Fibroblast of the aortic adventitia (primary cell): ENCODE measurements around the gene HMMR. TPM values are rescaled to one million over a fixed set of nuclear protein-coding genes. Genes with fewer than 3 reads are reported as not detected.
"Not testable (repeated sequence)": the region's sequence is repeated elsewhere in the genome, so short reads cannot be mapped to it uniquely, and the experiment has no call there.

Experiments
- DNase-seq: peaks from one replicate; pipeline ENCODE4 v3.0.0-alpha.2; 2010; ENCODE audit warnings: low read depth
- H3K4me3 ChIP-seq: 2 replicates; pipeline ENCODE4 v1.5.1; 2011; ENCODE audit warnings: low read depth, mild to moderate bottlenecking, control low read depth, low read length, moderate library complexity
- CTCF ChIP-seq: IDR thresholded peaks from 2 replicates; pipeline ENCODE4 v1.5.1; 2011; ENCODE audit warnings: mild to moderate bottlenecking, low read length, control low read depth, inconsistent platforms; ENCODE audit not compliant: insufficient read depth
- small RNA-seq: library from RNA; depleted of rRNA; stranded (forward); fragments of <200 nt; gene quantifications from one replicate; pipeline ENCODE3, GENCODE V24; 2012
- total RNA-seq: library from RNA; depleted of rRNA; stranded (reverse); fragments of >200 nt; gene quantifications from 2 replicates; pipeline ENCODE4 v1.2.3, GENCODE V29; 2012; ENCODE audit warnings: low replicate concordance

Gene HMMR
- total RNA-seq, 1 donor = 37.2 TPM

- DNase-seq = no peak
- H3K4me3 ChIP-seq = no peak overlapping the region
- TF ChIP-seq CTCF = no peak
Observed at GRCh38 chr5:163535290-163535689, 74.9 kb downstream of the HMMR start.

- H3K4me3 ChIP-seq, DNase-seq: not testable (repeated sequence)
Observed at GRCh38 chr5:163536442-163536841, 76.0 kb downstream of the HMMR start.

GRCh38 chr5:163540696-163541095 is 80.3 kb downstream of the HMMR start:
- no peak overlapping the region for H3K4me3 ChIP-seq
- DNase-seq = no peak
- TF ChIP-seq CTCF = no peak

Small RNAs within 50 kb of the gene (small RNA-seq; reads per million reads assigned to genes)
- gene AC008723.1 = not detected

Other genes with a start within 250 kb of the HMMR start
- gene CCNG1, start 23.0 kb upstream of the HMMR start, total RNA-seq = 258 and 719 TPM in 2 replicates
- gene NUDCD2, start 530 bp upstream of the HMMR start, total RNA-seq = 8.5 and 9.1 TPM in 2 replicates
- gene MAT2B, start 45.0 kb downstream of the HMMR start, total RNA-seq = 31.6 and 74.7 TPM in 2 replicates